ENCODE results near the gene NFASC.

NFASC gene

DNA sequence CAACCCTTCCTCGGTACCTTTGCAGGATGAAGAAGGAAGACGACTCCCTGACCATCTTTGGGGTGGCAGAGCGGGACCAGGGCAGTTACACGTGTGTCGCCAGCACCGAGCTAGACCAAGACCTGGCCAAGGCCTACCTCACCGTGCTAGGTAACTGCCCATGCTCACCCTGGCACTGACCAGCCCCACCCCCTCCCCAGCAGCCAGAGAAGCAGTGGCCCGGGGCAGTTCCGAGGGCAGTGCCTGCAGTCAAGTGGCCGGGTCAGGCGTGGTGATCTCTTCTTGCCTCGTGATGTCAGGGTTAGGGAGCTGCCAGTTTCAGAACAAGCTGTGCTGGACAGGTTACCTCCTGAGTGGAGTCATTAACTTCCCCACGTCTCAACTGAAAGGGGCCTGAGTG lies 106.0 kb downstream of the NFASC start:
- Histone ChIP-seq H3K4me3 (replicated peaks; ENCODE audit: low read depth, low read length) (no peak overlapping the region), H3K27me3 (replicated peaks; ENCODE audit: control insufficient read depth, insufficient read depth, low read length) (no peaks in the 10 kb centered on the region; the same call in none of the 2 replicates), H3K36me3 (ENCODE audit: control insufficient read depth, insufficient read depth, low read length) (no peaks in the 10 kb centered on the region)
- no peak for DNase-seq (ENCODE audit: extremely low read depth, insufficient read length)
- TF ChIP-seq, protein P1, sequence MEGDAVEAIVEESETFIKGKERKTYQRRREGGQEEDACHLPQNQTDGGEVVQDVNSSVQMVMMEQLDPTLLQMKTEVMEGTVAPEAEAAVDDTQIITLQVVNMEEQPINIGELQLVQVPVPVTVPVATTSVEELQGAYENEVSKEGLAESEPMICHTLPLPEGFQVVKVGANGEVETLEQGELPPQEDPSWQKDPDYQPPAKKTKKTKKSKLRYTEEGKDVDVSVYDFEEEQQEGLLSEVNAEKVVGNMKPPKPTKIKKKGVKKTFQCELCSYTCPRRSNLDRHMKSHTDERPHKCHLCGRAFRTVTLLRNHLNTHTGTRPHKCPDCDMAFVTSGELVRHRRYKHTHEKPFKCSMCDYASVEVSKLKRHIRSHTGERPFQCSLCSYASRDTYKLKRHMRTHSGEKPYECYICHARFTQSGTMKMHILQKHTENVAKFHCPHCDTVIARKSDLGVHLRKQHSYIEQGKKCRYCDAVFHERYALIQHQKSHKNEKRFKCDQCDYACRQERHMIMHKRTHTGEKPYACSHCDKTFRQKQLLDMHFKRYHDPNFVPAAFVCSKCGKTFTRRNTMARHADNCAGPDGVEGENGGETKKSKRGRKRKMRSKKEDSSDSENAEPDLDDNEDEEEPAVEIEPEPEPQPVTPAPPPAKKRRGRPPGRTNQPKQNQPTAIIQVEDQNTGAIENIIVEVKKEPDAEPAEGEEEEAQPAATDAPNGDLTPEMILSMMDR (IDR thresholded peaks at IDR 0.05; ENCODE audit: insufficient read depth, low read length, poor library complexity, severe bottlenecking): no peak

DNA sequence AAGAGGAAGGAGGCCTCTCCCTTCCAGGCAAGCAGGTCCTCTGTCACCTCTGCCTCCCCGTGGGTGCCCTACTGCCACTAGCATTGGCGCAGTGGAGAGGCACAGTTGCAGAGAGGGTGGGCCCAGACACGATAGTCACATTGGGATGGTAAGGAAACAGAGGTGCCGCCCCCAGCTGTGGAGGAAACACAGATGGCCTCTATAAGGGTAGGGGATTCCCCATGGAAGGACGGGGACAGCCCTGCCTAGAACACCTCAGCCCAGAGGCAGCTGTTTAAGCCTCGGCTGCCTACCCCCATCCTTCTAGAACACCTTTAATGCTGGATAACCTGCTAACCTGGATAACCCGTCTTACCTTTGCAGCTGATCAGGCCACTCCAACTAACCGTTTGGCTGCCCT lies 106.7 kb downstream of the NFASC start:
- Histone ChIP-seq H3K27me3 (replicated peaks; ENCODE audit: control insufficient read depth, insufficient read depth, low read length) (no peaks in the 10 kb centered on the region; the same call in none of the 2 replicates), H3K4me3 (replicated peaks; ENCODE audit: low read depth, low read length) (no peak overlapping the region), H3K36me3 (ENCODE audit: control insufficient read depth, insufficient read depth, low read length) (no peaks in the 10 kb centered on the region)
- DNase-seq (ENCODE audit: extremely low read depth, insufficient read length): no peak
- TF ChIP-seq, protein P1 (IDR thresholded peaks at IDR 0.05; ENCODE audit: insufficient read depth, low read length, poor library complexity, severe bottlenecking): no peak

DNA sequence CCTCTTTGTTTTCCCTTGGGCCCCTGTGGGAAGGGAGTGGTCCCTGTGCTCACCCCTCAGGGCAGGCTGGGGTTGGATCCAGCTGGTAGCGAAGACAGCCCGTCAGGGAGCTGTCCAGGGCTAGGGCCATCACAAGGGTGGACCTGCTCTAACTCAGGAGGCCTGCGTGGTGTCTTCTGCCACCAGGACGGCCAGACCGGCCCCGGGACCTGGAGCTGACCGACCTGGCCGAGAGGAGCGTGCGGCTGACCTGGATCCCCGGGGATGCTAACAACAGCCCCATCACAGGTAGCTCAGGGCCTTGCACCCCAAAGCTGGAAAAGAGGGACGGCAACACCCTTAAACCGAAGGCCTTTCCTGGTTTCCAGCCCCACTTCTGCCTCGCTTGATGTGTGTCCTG lies 108.1 kb downstream of the NFASC start:
- Histone ChIP-seq H3K4me3 (replicated peaks; ENCODE audit: low read depth, low read length) (no peak overlapping the region), H3K36me3 (ENCODE audit: control insufficient read depth, insufficient read depth, low read length) (no peaks in the 10 kb centered on the region), H3K27me3 (replicated peaks; ENCODE audit: control insufficient read depth, insufficient read depth, low read length) (no peaks in the 10 kb centered on the region; the same call in none of the 2 replicates)
- TF ChIP-seq, protein P1 (IDR thresholded peaks at IDR 0.05; ENCODE audit: insufficient read depth, low read length, poor library complexity, severe bottlenecking): no peak
- no peak for DNase-seq (ENCODE audit: extremely low read depth, insufficient read length)

DNA sequence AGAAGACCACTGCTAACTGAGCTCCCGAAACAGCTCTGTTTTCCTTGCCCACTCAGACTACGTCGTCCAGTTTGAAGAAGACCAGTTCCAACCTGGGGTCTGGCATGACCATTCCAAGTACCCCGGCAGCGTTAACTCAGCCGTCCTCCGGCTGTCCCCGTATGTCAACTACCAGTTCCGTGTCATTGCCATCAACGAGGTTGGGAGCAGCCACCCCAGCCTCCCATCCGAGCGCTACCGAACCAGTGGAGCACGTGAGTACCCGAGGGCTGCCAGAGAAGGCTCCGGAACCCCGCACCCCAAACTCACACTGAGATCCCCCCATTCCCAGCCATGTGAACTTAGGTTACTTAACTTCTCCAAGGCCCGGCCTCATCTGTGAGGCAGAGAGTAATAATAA lies 108.6 kb downstream of the NFASC start:
- Histone ChIP-seq H3K4me3 (replicated peaks; ENCODE audit: low read depth, low read length) (no peak overlapping the region), H3K36me3 (ENCODE audit: control insufficient read depth, insufficient read depth, low read length) (no peaks in the 10 kb centered on the region), H3K27me3 (replicated peaks; ENCODE audit: control insufficient read depth, insufficient read depth, low read length) (no peaks in the 10 kb centered on the region; the same call in none of the 2 replicates)
- TF ChIP-seq, protein P1 (IDR thresholded peaks at IDR 0.05; ENCODE audit: insufficient read depth, low read length, poor library complexity, severe bottlenecking): no peak
- no peak for DNase-seq (ENCODE audit: extremely low read depth, insufficient read length)

DNA sequence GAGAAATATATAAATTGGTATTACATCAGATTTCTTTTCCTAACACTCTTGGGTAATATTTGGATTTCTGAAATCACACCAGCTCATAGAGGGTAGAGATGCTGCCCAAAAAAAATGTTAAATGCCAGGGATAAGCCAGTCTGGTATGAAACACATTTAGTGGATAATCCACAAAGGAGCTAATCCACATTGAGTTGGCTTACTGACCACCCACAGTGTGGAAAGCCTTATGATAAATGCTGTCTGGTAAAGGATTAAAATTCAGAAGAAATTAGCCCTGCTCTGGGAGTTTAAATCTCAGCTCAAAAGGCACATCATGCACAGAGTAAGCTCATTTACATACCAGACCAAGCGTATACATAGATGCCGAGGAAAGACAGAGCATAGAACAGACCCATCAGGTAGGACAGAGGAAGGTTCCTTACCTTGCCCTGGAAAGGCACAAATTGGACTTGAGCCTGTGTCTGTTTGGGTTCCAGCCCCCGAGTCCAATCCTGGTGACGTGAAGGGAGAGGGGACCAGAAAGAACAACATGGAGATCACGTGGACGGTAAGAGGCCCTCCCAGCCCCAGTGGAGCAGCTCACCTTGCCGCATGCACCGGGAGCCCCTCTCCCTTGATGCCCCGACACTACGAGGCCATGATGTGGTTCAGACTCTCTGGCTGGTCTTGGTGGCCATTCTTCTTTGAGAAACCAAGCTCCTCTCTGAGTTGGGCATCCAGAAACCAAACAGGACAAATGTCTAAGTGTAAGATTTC lies 109.4 kb downstream of the NFASC start:
- no peaks in the 10 kb centered on the region; the same call in none of the 2 replicates for H3K27me3 ChIP-seq (replicated peaks; ENCODE audit: control insufficient read depth, insufficient read depth, low read length)
- H3K36me3 ChIP-seq (ENCODE audit: control insufficient read depth, insufficient read depth, low read length): no peaks in the 10 kb centered on the region
- H3K4me3 ChIP-seq (replicated peaks; ENCODE audit: low read depth, low read length): no peak overlapping the region
- TF ChIP-seq, protein P1 (IDR thresholded peaks at IDR 0.05; ENCODE audit: insufficient read depth, low read length, poor library complexity, severe bottlenecking): no peak
- DNase-seq (ENCODE audit: extremely low read depth, insufficient read length): no peak
